HCT116 (cell line): ENCODE results near the gene LSAMP.

Experiments used
- ATF3 ChIP-seq: IDR thresholded peaks from 2 replicates; pipeline ENCODE4 v1.6.1; 2012
- CTCF ChIP-seq, 3 experiments: fragments of 200-600 bp in 1 of 3; sonication (generic) in 1 of 3; IDR thresholded peaks in 2 of 3; conservative IDR thresholded peaks in 1 of 3; 2 replicates each; pipeline ENCODE4 v1.5.1; 2012 to 2017; ENCODE audit warnings: low read depth in 2 of 3, low read length in 2 of 3, antibody characterized with exemption in 1 of 3, borderline replicate concordance in 1 of 3, control low read depth in 1 of 3, mild to moderate bottlenecking in 1 of 3, mixed read lengths in 1 of 3, mixed run types in 1 of 3, moderate library complexity in 1 of 3; ENCODE audit not compliant: insufficient read depth in 1 of 3
- EZH2 ChIP-seq: fragments of 200-600 bp; sonication (generic); IDR thresholded peaks from 2 replicates; pipeline ENCODE4 v1.6.1; 2017; ENCODE audit warnings: antibody characterized with exemption, mixed run types
- EZH2phosphoT487 ChIP-seq: fragments of 200-600 bp; IDR thresholded peaks from 2 replicates; pipeline ENCODE4 v1.6.1; 2018; ENCODE audit warnings: antibody characterized with exemption, borderline replicate concordance
- MAX ChIP-seq: IDR thresholded peaks from 2 replicates; pipeline ENCODE4 v1.6.1; 2012
- POLR2A ChIP-seq: IDR thresholded peaks from 2 replicates; pipeline ENCODE4 v1.7.0; 2011; ENCODE audit warnings: borderline replicate concordance; ENCODE audit not compliant: insufficient read depth, insufficient read length; ENCODE audit errors: extremely low read depth
- POLR2AphosphoS5 ChIP-seq: IDR thresholded peaks from 2 replicates; pipeline ENCODE4 v1.6.1; 2011; ENCODE audit warnings: mild to moderate bottlenecking, low read depth, low read length, moderate library complexity
- REST ChIP-seq: IDR thresholded peaks from 2 replicates; pipeline ENCODE4 v1.6.1; 2012; ENCODE audit warnings: low read depth
- TCF7L2 ChIP-seq: IDR thresholded peaks from 2 replicates; pipeline ENCODE4 v1.7.0; 2011; ENCODE audit warnings: borderline replicate concordance, inconsistent platforms; ENCODE audit not compliant: insufficient read depth, insufficient read length; ENCODE audit errors: extremely low read depth
- YY1 ChIP-seq: IDR thresholded peaks from 2 replicates; pipeline ENCODE4 v1.6.1; 2011; ENCODE audit warnings: low read length, low read depth, moderate library complexity, mild to moderate bottlenecking; ENCODE audit not compliant: insufficient replicate concordance; ENCODE audit errors: extremely low read depth

- TF ChIP-seq ATF3 = no peak
- no peak for TF ChIP-seq CTCF (IDR thresholded peaks at IDR 0.05 in 2 of 3, conservative IDR thresholded peaks at IDR 0.05 in 1 of 3; ENCODE audit: borderline replicate concordance in 1 of 3, insufficient read depth in 1 of 3, low read depth in 2 of 3, low read length in 2 of 3)
- no peak for TF ChIP-seq REST
- TF ChIP-seq EZH2 = no peak
- TF ChIP-seq EZH2phosphoT487 = no peak
- TF ChIP-seq POLR2AphosphoS5 = no peak
- TF ChIP-seq POLR2A = no peak
- no peak for TF ChIP-seq YY1
- no peak for TF ChIP-seq MAX
- TF ChIP-seq TCF7L2 = no peak
These were observed 410.5 kb downstream of the LSAMP start for GRCh38 chr3:116034794-116035193.
